ENCODE data around the gene TP53I11. TPM values are rescaled to one million over a fixed set of nuclear protein-coding genes. Genes with fewer than 3 reads are reported as not detected.

The TP53I11 gene
- total RNA-seq, 4 donors from 2014 or later, result 58.0 to 91.5 (median 70.6) TPM

- DNase-seq (ENCODE audit: low spot score in 2 of 2), result no peak
- TF ChIP-seq POLR2AphosphoS5 (IDR thresholded peaks at IDR 0.05), result no peak
- TF ChIP-seq POLR2A (IDR thresholded peaks at IDR 0.05), result no peak
- no peak for TF ChIP-seq CTCF (IDR thresholded peaks at IDR 0.05)
- TF ChIP-seq EP300 (IDR thresholded peaks at IDR 0.05), result no peak
- H3K4me3 ChIP-seq, result no peak overlapping the region
- H3K9me3 ChIP-seq, result no peaks in the 10 kb centered on the region
- 43% methylated on average over 3 of the region's 3 CpGs for WGBS
- no peaks in the 10 kb centered on the region for H3K36me3 ChIP-seq
- no peaks in the 10 kb centered on the region for H3K27me3 ChIP-seq
- peaks cover 12% of the 10 kb centered on the region for H3K4me1 ChIP-seq
- no peak overlapping the region for H3K27ac ChIP-seq
These were observed 63.9 kb downstream of the TP53I11 start for GRCh38 chr11:44886790-44887140.

GRCh38 chr11:44885919-44886789, 64.5 kb downstream of the TP53I11 start:
- no peak for DNase-seq (ENCODE audit: low spot score in 2 of 2)
- no peaks in the 10 kb centered on the region for H3K9me3 ChIP-seq
- no peak overlapping the region for H3K27ac ChIP-seq
- no peaks in the 10 kb centered on the region for H3K36me3 ChIP-seq
- 81% methylated on average over 11 of the region's 13 CpGs for WGBS
- no peak for TF ChIP-seq CTCF (IDR thresholded peaks at IDR 0.05)
- TF ChIP-seq EP300 (IDR thresholded peaks at IDR 0.05), result no peak
- no peak for TF ChIP-seq POLR2A (IDR thresholded peaks at IDR 0.05)
- TF ChIP-seq POLR2AphosphoS5 (IDR thresholded peaks at IDR 0.05), result no peak
- no peak overlapping the region for H3K4me3 ChIP-seq
- H3K27me3 ChIP-seq, result no peaks in the 10 kb centered on the region
- H3K4me1 ChIP-seq, result peaks cover 12% of the 10 kb centered on the region

GRCh38 chr11:44885065-44885810, 65.4 kb downstream of the TP53I11 start:
- Histone ChIP-seq H3K4me3 (no peak overlapping the region), H3K9me3 (no peaks in the 10 kb centered on the region), H3K4me1 (peaks cover 12% of the 10 kb centered on the region), H3K27ac (no peak overlapping the region), H3K27me3 (no peaks in the 10 kb centered on the region), H3K36me3 (no peaks in the 10 kb centered on the region)
- WGBS, result 89% methylated on average over 12 of the region's 12 CpGs
- no peak for TF ChIP-seq POLR2AphosphoS5 (IDR thresholded peaks at IDR 0.05)
- no peak for TF ChIP-seq EP300 (IDR thresholded peaks at IDR 0.05)
- no peak for TF ChIP-seq CTCF (IDR thresholded peaks at IDR 0.05)
- DNase-seq (ENCODE audit: low spot score in 2 of 2), result no peak

- 87% methylated on average over 6 of the region's 6 CpGs for WGBS
- no peak overlapping the region for H3K4me3 ChIP-seq
- H3K27ac ChIP-seq, result no peak overlapping the region
- no peaks in the 10 kb centered on the region for H3K27me3 ChIP-seq
- DNase-seq (ENCODE audit: low spot score in 2 of 2), result no peak
- TF ChIP-seq EP300 (IDR thresholded peaks at IDR 0.05), result no peak
- no peaks in the 10 kb centered on the region for H3K36me3 ChIP-seq
- peaks cover 12% of the 10 kb centered on the region for H3K4me1 ChIP-seq
- H3K9me3 ChIP-seq, result no peaks in the 10 kb centered on the region
These were observed 66.6 kb downstream of the TP53I11 start for GRCh38 chr11:44884056-44884455.

GRCh38 chr11:44883277-44883676, 67.4 kb downstream of the TP53I11 start:
- no peak for DNase-seq (ENCODE audit: low spot score in 2 of 2)
- Histone ChIP-seq H3K36me3 (no peaks in the 10 kb centered on the region), H3K4me1 (peaks cover 12% of the 10 kb centered on the region), H3K4me3 (no peak overlapping the region), H3K27ac (no peak overlapping the region), H3K27me3 (no peaks in the 10 kb centered on the region), H3K9me3 (no peaks in the 10 kb centered on the region)
- WGBS, result 50% methylated on average over 4 of the region's 6 CpGs
- TF ChIP-seq POLR2A (IDR thresholded peaks at IDR 0.05), result no peak
- TF ChIP-seq POLR2AphosphoS5 (IDR thresholded peaks at IDR 0.05), result no peak
- TF ChIP-seq EP300 (IDR thresholded peaks at IDR 0.05), result no peak
- no peak for TF ChIP-seq CTCF (IDR thresholded peaks at IDR 0.05)

Other genes starting within 250 kb of the TP53I11 start
- 1 to 10 TPM; 1.3 to 5.1 (median 3.9) TPM for gene TSPAN18, start 223.9 kb downstream of the TP53I11 start, total RNA-seq
- 10 to 100 TPM in 3 of 4 donors, 1 to 10 TPM in 1; 9.1 to 11.9 (median 11.0) TPM for gene PRDM11, start 195.8 kb upstream of the TP53I11 start, total RNA-seq

All from suprapubic skin (tissue), 4 donors.